OCI-LY7 (cell line): ENCODE measurements around the gene TMEM273. TPM values are rescaled to one million over a fixed set of nuclear protein-coding genes. Genes with fewer than 3 reads are reported as not detected.
"Not testable (repeated sequence)": the region's sequence is repeated elsewhere in the genome, so short reads cannot be mapped to it uniquely, and the experiment has no call there.

Experiments used
- BruUV-seq: library from RNA; stranded (reverse); fragments of 400-500 nt; replicated peaks from 2 replicates; lab custom pipeline; 2021; lab: Mats Ljungman, UMichigan
- CTCF ChIA-PET: fragments of 300-600 bp; sonication (Branson Sonifier 250); formaldehyde crosslinking; loops from one replicate; lab custom pipeline; 2022; ENCODE audit warnings: antibody characterized with exemption; ENCODE audit not compliant: unreplicated experiment; lab: Charles Lee
- POLR2A ChIA-PET: fragments of 300-600 bp; sonication (Branson Sonifier 250); formaldehyde crosslinking; loops from one replicate; lab custom pipeline; 2022; ENCODE audit warnings: antibody characterized with exemption; lab: Charles Lee
- DNase-seq: peaks from one replicate; pipeline ENCODE4 v3.0.0-alpha.2; 2015; ENCODE audit warnings: low spot score
- H2AFZ ChIP-seq: fragments of 200-600 bp; sonication (generic), shearing (Covaris generic); 2 replicates; pipeline ENCODE4 v1.6.1; 2014; ENCODE audit warnings: mild to moderate bottlenecking, antibody characterized with exemption, low read length, moderate library complexity
- H3K27ac ChIP-seq: fragments of 200-600 bp; sonication (generic); 2 replicates; pipeline ENCODE4 v1.5.1; 2014; ENCODE audit warnings: mixed run types, low read depth, mild to moderate bottlenecking, moderate library complexity, low read length, inconsistent platforms; ENCODE audit not compliant: poor library complexity, severe bottlenecking
- H3K36me3 ChIP-seq: fragments of 200-600 bp; sonication (generic); 2 replicates; pipeline ENCODE4 v1.6.1; 2014; ENCODE audit warnings: mild to moderate bottlenecking, antibody characterized with exemption, low read length, moderate library complexity, mixed read lengths; ENCODE audit not compliant: insufficient read depth
- H3K4me1 ChIP-seq: fragments of 200-600 bp; sonication (generic); 2 replicates; pipeline ENCODE4 v1.5.1; 2014; ENCODE audit warnings: mild to moderate bottlenecking, low read length; ENCODE audit not compliant: insufficient read depth, poor library complexity, severe bottlenecking
- H3K4me2 ChIP-seq: fragments of 200-600 bp; sonication (generic); 2 replicates; pipeline ENCODE4 v1.6.1; 2014; ENCODE audit warnings: mild to moderate bottlenecking, low read length
- H3K4me3 ChIP-seq: fragments of 200-600 bp; sonication (generic); 2 replicates; pipeline ENCODE4 v1.5.1; 2014; ENCODE audit warnings: mild to moderate bottlenecking, low read depth, low read length; ENCODE audit not compliant: poor library complexity, severe bottlenecking
- H3K79me2 ChIP-seq: fragments of 200-600 bp; sonication (generic); 2 replicates; pipeline ENCODE4 v1.6.1; 2016; ENCODE audit warnings: low read depth, mild to moderate bottlenecking, low read length, moderate library complexity, mixed read lengths; ENCODE audit not compliant: insufficient read depth
- H3K9me2 ChIP-seq: fragments of 200-600 bp; sonication (generic); 2 replicates; pipeline ENCODE4 v1.6.1; 2016; ENCODE audit warnings: mild to moderate bottlenecking, low read length, mixed read lengths; ENCODE audit not compliant: insufficient read depth
- H3K9me3 ChIP-seq: fragments of 200-600 bp; sonication (generic); 2 replicates; pipeline ENCODE4 v1.6.1; 2014; ENCODE audit warnings: mild to moderate bottlenecking, mixed run types, low read length, mixed read lengths
- H4K20me1 ChIP-seq: fragments of 200-600 bp; sonication (generic); 2 replicates; pipeline ENCODE4 v1.6.1; 2014; ENCODE audit warnings: mild to moderate bottlenecking, antibody characterized with exemption, low read length, moderate library complexity, mixed read lengths; ENCODE audit not compliant: insufficient read depth
- EZH2phosphoT487 ChIP-seq: fragments of 200-600 bp; sonication (generic); IDR thresholded peaks from 2 replicates; pipeline ENCODE4 v1.6.1; 2018; ENCODE audit warnings: low read depth, borderline replicate concordance, mild to moderate bottlenecking, mixed run types, antibody characterized with exemption, low read length, moderate library complexity, mixed read lengths
- intact Hi-C: fragments of 100-400 bp; cut with micrococcal nuclease; formaldehyde crosslinking; loops from one replicate; pipeline ENCODE4 v1.10.0; 2022; ENCODE audit not compliant: unreplicated experiment
- total RNA-seq, 2 experiments: library from RNA; depleted of rRNA in 1 of 2; stranded (reverse); fragments of >200 nt in 1 of 2; shearing (Covaris generic) in 1 of 2; gene quantifications; 2 replicates each; pipeline ENCODE4 v1.2.3, GENCODE V29; 2014 to 2022
- TF ChIP-seq, protein P1 (sequence below): fragments of 200-600 bp; sonication (generic); conservative IDR thresholded peaks from 2 replicates; pipeline ENCODE4 v1.5.1; 2014; ENCODE audit warnings: mild to moderate bottlenecking, antibody characterized with exemption, low read length, moderate library complexity, mixed read lengths

TMEM273 gene
- total RNA-seq, 2 experiments from 2014 or later: 0.82 to 1.8 TPM

DNA sequence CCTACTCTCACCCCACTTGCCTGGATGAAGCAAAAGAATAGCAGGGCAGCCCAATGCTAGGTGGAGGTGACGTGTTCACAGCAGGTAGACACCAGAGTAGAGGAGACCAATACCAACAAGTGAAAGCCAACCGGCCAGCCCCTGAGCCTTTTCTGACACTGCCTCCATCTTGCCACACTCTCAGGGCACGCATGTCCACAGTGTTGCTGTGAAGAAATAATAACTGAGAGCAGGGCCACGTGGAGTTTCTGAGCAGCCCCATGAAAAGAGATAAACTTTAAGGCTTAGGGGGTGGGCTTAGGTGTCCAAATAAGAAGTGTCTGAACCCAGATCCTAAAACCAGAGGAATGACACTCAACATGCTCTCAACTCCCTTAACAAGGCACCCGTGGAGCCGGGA lies 9.0 kb upstream of the TMEM273 start:
- TF ChIP-seq, protein P1, sequence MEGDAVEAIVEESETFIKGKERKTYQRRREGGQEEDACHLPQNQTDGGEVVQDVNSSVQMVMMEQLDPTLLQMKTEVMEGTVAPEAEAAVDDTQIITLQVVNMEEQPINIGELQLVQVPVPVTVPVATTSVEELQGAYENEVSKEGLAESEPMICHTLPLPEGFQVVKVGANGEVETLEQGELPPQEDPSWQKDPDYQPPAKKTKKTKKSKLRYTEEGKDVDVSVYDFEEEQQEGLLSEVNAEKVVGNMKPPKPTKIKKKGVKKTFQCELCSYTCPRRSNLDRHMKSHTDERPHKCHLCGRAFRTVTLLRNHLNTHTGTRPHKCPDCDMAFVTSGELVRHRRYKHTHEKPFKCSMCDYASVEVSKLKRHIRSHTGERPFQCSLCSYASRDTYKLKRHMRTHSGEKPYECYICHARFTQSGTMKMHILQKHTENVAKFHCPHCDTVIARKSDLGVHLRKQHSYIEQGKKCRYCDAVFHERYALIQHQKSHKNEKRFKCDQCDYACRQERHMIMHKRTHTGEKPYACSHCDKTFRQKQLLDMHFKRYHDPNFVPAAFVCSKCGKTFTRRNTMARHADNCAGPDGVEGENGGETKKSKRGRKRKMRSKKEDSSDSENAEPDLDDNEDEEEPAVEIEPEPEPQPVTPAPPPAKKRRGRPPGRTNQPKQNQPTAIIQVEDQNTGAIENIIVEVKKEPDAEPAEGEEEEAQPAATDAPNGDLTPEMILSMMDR: no peak
- TF ChIP-seq EZH2phosphoT487: no peak
- no TSS peak for BruUV-seq
- DNase-seq: no peak
- Histone ChIP-seq H3K9me2 (no peaks in the 10 kb centered on the region), H3K9me3 (no peaks in the 10 kb centered on the region), H3K79me2 (no peaks in the 10 kb centered on the region), H2AFZ (no peak overlapping the region), H3K4me2 (no peak overlapping the region), H4K20me1 (no peaks in the 10 kb centered on the region), H3K4me1 (peaks cover 12% of the 10 kb centered on the region), H3K4me3 (no peak overlapping the region), H3K27ac (no peak overlapping the region), H3K36me3 (no peaks in the 10 kb centered on the region)
- intact Hi-C loops: loop anchor here (10.0 kb wide), 1 partner anchor 318 kb away; no protein-coding TSS in a partner anchor
- CTCF ChIA-PET: no interaction called here
- POLR2A ChIA-PET: interaction anchor here (0.7 kb wide), 1 partner anchor 126 kb away, joined by 3 read pairs; no protein-coding TSS in a partner anchor

DNA sequence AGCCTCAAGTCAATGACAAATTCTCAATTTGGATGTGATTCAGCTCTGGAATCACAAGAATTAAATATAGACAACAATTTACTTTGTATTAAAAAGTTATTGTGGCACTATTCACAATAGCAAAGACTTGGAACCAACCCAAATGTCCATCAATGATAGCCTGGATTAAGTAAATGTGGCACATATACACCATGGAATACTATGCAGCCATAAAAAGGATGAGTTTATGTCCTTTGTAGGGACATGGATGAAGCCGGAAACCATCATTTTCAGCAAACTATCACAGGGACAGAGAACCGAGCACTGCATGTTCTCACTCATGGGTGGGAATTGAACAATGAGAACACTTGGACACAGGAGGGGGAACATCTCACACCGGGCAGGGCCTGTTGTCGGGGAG lies 7.7 kb upstream of the TMEM273 start:
- BruUV-seq, H3K36me3 ChIP-seq, H3K4me3 ChIP-seq, H3K9me2 ChIP-seq, H4K20me1 ChIP-seq, POLR2A ChIA-PET, H2AFZ ChIP-seq, H3K27ac ChIP-seq, H3K4me2 ChIP-seq, CTCF ChIA-PET, DNase-seq, H3K79me2 ChIP-seq, H3K9me3 ChIP-seq: not testable (repeated sequence)
- intact Hi-C loops: loop anchor here (10.0 kb wide), 1 partner anchor 319 kb away; no protein-coding TSS in a partner anchor
- peaks cover 23% of the 10 kb centered on the region for H3K4me1 ChIP-seq

DNA sequence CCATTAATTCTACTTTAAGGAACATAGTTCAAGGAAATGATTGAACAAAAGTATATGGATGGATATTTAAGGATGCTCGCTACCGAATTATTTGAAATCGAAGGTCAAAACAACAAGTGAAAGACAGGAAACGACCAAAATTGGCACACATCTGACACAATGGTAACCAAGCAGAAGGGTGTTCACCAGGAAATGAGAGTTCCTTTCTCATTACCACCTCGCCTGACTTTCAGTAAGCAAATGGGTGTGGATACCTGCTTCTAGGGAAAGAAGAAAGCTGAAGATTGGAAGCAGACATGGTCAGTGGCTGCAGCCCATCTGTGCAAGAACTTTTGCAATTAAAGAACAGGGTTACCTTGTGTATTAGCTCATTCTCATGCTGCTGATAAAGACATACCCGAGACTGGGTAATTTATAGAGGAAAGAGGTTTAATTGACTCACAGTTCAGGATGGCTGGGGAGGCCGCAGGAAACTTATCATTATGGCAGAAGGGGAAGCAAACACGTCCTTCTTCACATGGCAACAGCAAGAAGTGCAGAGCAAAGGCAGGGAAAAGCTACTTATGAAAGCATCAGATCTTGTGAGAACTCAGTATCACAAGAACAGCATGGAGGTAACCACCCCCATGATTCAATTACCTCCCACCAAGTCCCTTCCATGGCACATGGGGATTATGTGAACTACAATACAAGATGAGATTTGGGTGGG lies 6.2 kb upstream of the TMEM273 start:
- ChIA-PET POLR2A (no interaction called here), CTCF (no interaction called here)
- Histone ChIP-seq H3K36me3 (no peaks in the 10 kb centered on the region), H3K9me2 (no peaks in the 10 kb centered on the region), H3K9me3 (no peaks in the 10 kb centered on the region), H4K20me1 (no peaks in the 10 kb centered on the region), H3K4me1 (peaks cover 38% of the 10 kb centered on the region), H3K27ac (no peak overlapping the region), H3K4me3 (peak overlapping the region; percentile 30), H3K79me2 (no peaks in the 10 kb centered on the region), H3K4me2 (peak overlapping the region; percentile 51), H2AFZ (no peak overlapping the region)
- intact Hi-C loops: loop anchor here (10.0 kb wide), 1 partner anchor 320 kb away; no protein-coding TSS in a partner anchor
- peak; percentile 41 for DNase-seq
- TF ChIP-seq, protein P1: no peak
- no TSS peak for BruUV-seq
